Endothelial cell of umbilical vein (primary cell): Measurements from ENCODE around the gene MICB. TPM values are rescaled to one million over a fixed set of nuclear protein-coding genes. Genes with fewer than 3 reads are reported as not detected.

ENCODE experiments used
- BruUV-seq: library from RNA; stranded (reverse); fragments of 400-500 nt; replicated peaks from 2 replicates; lab custom pipeline; 2021; lab: Mats Ljungman, UMichigan
- CTCF ChIA-PET: fragments of 300-600, 350-600 bp; sonication (Branson Sonifier 250); formaldehyde crosslinking; loops from one replicate; lab custom pipeline; 2021; ENCODE audit warnings: antibody characterized with exemption, inconsistent platforms; lab: Charles Lee
- POLR2A ChIA-PET: fragments of 300-600, 350-600 bp; sonication (Branson Sonifier 250); formaldehyde crosslinking; loops from one replicate; lab custom pipeline; 2021; ENCODE audit warnings: antibody characterized with exemption, inconsistent platforms; lab: Charles Lee
- DNase-seq: peaks from one replicate; pipeline ENCODE4 v3.0.0-alpha.2; 2011; ENCODE audit warnings: low read depth, low spot score
- FAIRE-seq: peaks from 2 replicates; lab custom pipeline; 2011; peaks lifted over from hg19 to GRCh38; lab: Jason Lieb, UNC
- H2AFZ ChIP-seq: 2 replicates; pipeline ENCODE4 v1.6.0; 2012; ENCODE audit warnings: low read depth, low read length, control low read depth, inconsistent platforms
- H3K27ac ChIP-seq: 2 replicates; pipeline ENCODE4 v1.5.1; 2011; ENCODE audit warnings: low read depth, mild to moderate bottlenecking, control low read depth, low read length, moderate library complexity; ENCODE audit not compliant: insufficient read depth
- H3K27me3 ChIP-seq, 2 experiments: 2 replicates each; pipeline versions ENCODE4 v1.6.0 to v1.6.1; 2011; ENCODE audit warnings: low read length in 2 of 2, mixed read lengths in 1 of 2; ENCODE audit not compliant: control insufficient read depth in 2 of 2, insufficient read depth in 2 of 2
- H3K36me3 ChIP-seq, 2 experiments: 2 replicates in 1 of 2; 3 replicates in 1 of 2; pipeline ENCODE4 v1.5.1; 2011; ENCODE audit warnings: low read length in 2 of 2, mild to moderate bottlenecking in 1 of 2, moderate library complexity in 1 of 2; ENCODE audit not compliant: control insufficient read depth in 2 of 2, insufficient read depth in 2 of 2; ENCODE audit errors: extremely low read depth in 1 of 2
- H3K4me1 ChIP-seq: 3 replicates; pipeline ENCODE4 v1.5.1; 2011; ENCODE audit warnings: mild to moderate bottlenecking, low read length; ENCODE audit not compliant: control insufficient read depth, insufficient read depth; ENCODE audit errors: extremely low read depth
- H3K4me2 ChIP-seq: 2 replicates; pipeline ENCODE4 v1.6.1; 2011; ENCODE audit warnings: low read length, control low read depth, mixed read lengths; ENCODE audit not compliant: insufficient read depth
- H3K4me3 ChIP-seq, 3 experiments: fragments of 200-600 bp in 1 of 3; sonication (generic), shearing (Covaris generic) in 1 of 3; replicated peaks in 1 of 3; 2 replicates each; pipeline ENCODE4 v1.5.1; 2011 to 2016; ENCODE audit warnings: control low read depth in 3 of 3, low read length in 3 of 3, mild to moderate bottlenecking in 2 of 3, inconsistent platforms in 1 of 3, low read depth in 1 of 3, moderate library complexity in 1 of 3; ENCODE audit not compliant: insufficient read depth in 1 of 3
- H3K79me2 ChIP-seq: 2 replicates; pipeline ENCODE4 v1.6.0; 2012; ENCODE audit warnings: low read length, inconsistent platforms; ENCODE audit not compliant: control insufficient read depth, insufficient read depth
- H3K9ac ChIP-seq: replicated peaks from 2 replicates; pipeline ENCODE3; 2011; ENCODE audit warnings: low read length, control low read depth; ENCODE audit not compliant: insufficient read depth; ENCODE audit errors: extremely low read depth
- H3K9me1 ChIP-seq: replicated peaks from 3 replicates; pipeline ENCODE4 v1.6.0; 2011; ENCODE audit warnings: mild to moderate bottlenecking, low read length; ENCODE audit not compliant: control insufficient read depth, insufficient read depth; ENCODE audit errors: extremely low read depth
- H3K9me3 ChIP-seq: replicated peaks from 2 replicates; pipeline ENCODE4 v1.5.1; 2012; ENCODE audit warnings: low read length, inconsistent platforms; ENCODE audit not compliant: control insufficient read depth, insufficient read depth
- H4K20me1 ChIP-seq: replicated peaks from 2 replicates; pipeline ENCODE3; 2011; ENCODE audit warnings: mild to moderate bottlenecking, low read length; ENCODE audit not compliant: control insufficient read depth, insufficient read depth; ENCODE audit errors: extremely low read depth
- CTCF ChIP-seq, 2 donors: IDR thresholded peaks; 1 replicate in 1 of 2; 2 replicates in 1 of 2; pipeline ENCODE4 v1.5.1; 2011; ENCODE audit warnings: low read length in 2 of 2, mild to moderate bottlenecking in 2 of 2, moderate library complexity in 2 of 2, control low read depth in 1 of 2, inconsistent platforms in 1 of 2, low read depth in 1 of 2; ENCODE audit not compliant: insufficient read depth in 1 of 2; ENCODE audit errors: extremely low read depth in 1 of 2
- EZH2 ChIP-seq: IDR thresholded peaks from 2 replicates; pipeline ENCODE4 v1.6.1; 2012; ENCODE audit warnings: borderline replicate concordance, low read depth, mild to moderate bottlenecking, moderate library complexity, low read length, inconsistent platforms; ENCODE audit not compliant: severe bottlenecking
- FOS ChIP-seq: IDR thresholded peaks from 2 replicates; pipeline ENCODE4 v1.6.1; 2011; ENCODE audit warnings: mild to moderate bottlenecking, low read length, moderate library complexity, borderline replicate concordance; ENCODE audit not compliant: insufficient read depth
- GATA2 ChIP-seq: IDR thresholded peaks from 2 replicates; pipeline ENCODE4 v1.7.0; 2011; ENCODE audit warnings: low read depth, mild to moderate bottlenecking, moderate library complexity, mixed read lengths, low read length; ENCODE audit not compliant: insufficient read length, insufficient read depth
- JUN ChIP-seq: IDR thresholded peaks from 2 replicates; pipeline ENCODE4 v1.6.1; 2011; ENCODE audit warnings: borderline replicate concordance, low read depth; ENCODE audit not compliant: insufficient read length, insufficient read depth
- MAX ChIP-seq: IDR thresholded peaks from 2 replicates; pipeline ENCODE4 v1.6.1; 2011; ENCODE audit not compliant: insufficient read depth, insufficient read length
- MYC ChIP-seq: IDR thresholded peaks from one replicate; pipeline ENCODE4 v1.6.1; 2011; ENCODE audit warnings: mild to moderate bottlenecking, low read depth, low read length
- POLR2A ChIP-seq: IDR thresholded peaks from 2 replicates; pipeline ENCODE4 v1.6.1; 2012; ENCODE audit warnings: low read depth, mild to moderate bottlenecking, control low read depth, low read length
- POLR2AphosphoS5 ChIP-seq: IDR thresholded peaks from 2 replicates; pipeline ENCODE4 v1.6.1; 2012; ENCODE audit warnings: low read depth, mild to moderate bottlenecking, control low read depth, low read length, moderate library complexity; ENCODE audit not compliant: insufficient read depth
- dilution Hi-C: fragments of 300-500 bp; cut with MboI; formaldehyde crosslinking; loops from one replicate; pipeline ENCODE4 v1.15.0; 2019; ENCODE audit warnings: low sequenced_read_pairs; ENCODE audit not compliant: extremely low pct_ligation_motif_present
- intact Hi-C: fragments of 100-400 bp; cut with micrococcal nuclease; formaldehyde crosslinking; loops from one replicate; pipeline ENCODE4 v1.10.0; 2022
- polyA plus RNA-seq, 4 experiments: library from polyadenylated mRNA; depleted of rRNA in 3 of 4; stranded (reverse) in 3 of 4; unstranded in 1 of 4; fragments of >200 nt; gene quantifications; 2 replicates each; pipeline versions ENCODE4 v1.2.1 to v1.2.3, GENCODE V29; 2011 to 2012; ENCODE audit warnings: missing spikeins in 1 of 4
- total RNA-seq: library from RNA; stranded (reverse); gene quantifications from 2 replicates; pipeline ENCODE4 v1.2.3, GENCODE V29; 2021

The MICB gene
- total and polyA plus RNA-seq, 2 donors (not counting 3 experiments of a cell fraction or from before 2014, with no cell fraction given) = 32.8 to 36.3 TPM

GRCh38 chr6:31489086-31489485 is 8.9 kb upstream of the MICB start:
- BruUV-seq = no TSS peak

More at GRCh38 chr6:31489086-31489485, 8.9 kb upstream of the MICB start:
- intact Hi-C loops (no loop called here), dilution Hi-C loops (no loop called here)
- no peaks in the 10 kb centered on the region for H3K27me3 ChIP-seq
- H2AFZ ChIP-seq = no peak overlapping the region
- FAIRE-seq (no peak), DNase-seq (no peak)
- TF ChIP-seq GATA2 (no peak), POLR2A (no peak), CTCF (IDR thresholded peaks at IDR 0.05; ENCODE audit: extremely low read depth in 1 of 2, insufficient read depth in 1 of 2, low read depth in 1 of 2, low read length in 2 of 2) (no peak), EZH2 (no peak), JUN (no peak), FOS (no peak), POLR2AphosphoS5 (no peak), MYC (no peak), MAX (no peak)
- H3K9me1 ChIP-seq = no peaks in the 10 kb centered on the region
- no peaks in the 10 kb centered on the region for H3K79me2 ChIP-seq
- H3K4me1 ChIP-seq = peaks cover 11% of the 10 kb centered on the region
- ChIA-PET POLR2A (no interaction called here), CTCF (interaction anchor here (1.8 kb wide), 1 partner anchor 110 kb away, joined by 4 read pairs; no protein-coding TSS in a partner anchor)
- no peaks in the 10 kb centered on the region for H3K9me3 ChIP-seq
- H3K27ac ChIP-seq = no peak overlapping the region
- H3K36me3 ChIP-seq = no peaks in the 10 kb centered on the region
- H3K4me3 ChIP-seq = no peak overlapping the region
- H3K9ac ChIP-seq = no peak overlapping the region
- no peaks in the 10 kb centered on the region for H4K20me1 ChIP-seq
- no peak overlapping the region for H3K4me2 ChIP-seq
